Stimulated activated CD8-positive, alpha-beta memory T cell treated with anti-CD3 and anti-CD28 coated beads, Interleukin-7, amount 100 ng/mL, for 24 hours (primary cell): Measurements from ENCODE around the gene LTBP3.

ENCODE experiments used
- DNase-seq: peaks from one replicate; pipeline ENCODE4 v3.0.0-alpha.2; 2020; ENCODE audit warnings: low read depth

The LTBP3 gene

DNA sequence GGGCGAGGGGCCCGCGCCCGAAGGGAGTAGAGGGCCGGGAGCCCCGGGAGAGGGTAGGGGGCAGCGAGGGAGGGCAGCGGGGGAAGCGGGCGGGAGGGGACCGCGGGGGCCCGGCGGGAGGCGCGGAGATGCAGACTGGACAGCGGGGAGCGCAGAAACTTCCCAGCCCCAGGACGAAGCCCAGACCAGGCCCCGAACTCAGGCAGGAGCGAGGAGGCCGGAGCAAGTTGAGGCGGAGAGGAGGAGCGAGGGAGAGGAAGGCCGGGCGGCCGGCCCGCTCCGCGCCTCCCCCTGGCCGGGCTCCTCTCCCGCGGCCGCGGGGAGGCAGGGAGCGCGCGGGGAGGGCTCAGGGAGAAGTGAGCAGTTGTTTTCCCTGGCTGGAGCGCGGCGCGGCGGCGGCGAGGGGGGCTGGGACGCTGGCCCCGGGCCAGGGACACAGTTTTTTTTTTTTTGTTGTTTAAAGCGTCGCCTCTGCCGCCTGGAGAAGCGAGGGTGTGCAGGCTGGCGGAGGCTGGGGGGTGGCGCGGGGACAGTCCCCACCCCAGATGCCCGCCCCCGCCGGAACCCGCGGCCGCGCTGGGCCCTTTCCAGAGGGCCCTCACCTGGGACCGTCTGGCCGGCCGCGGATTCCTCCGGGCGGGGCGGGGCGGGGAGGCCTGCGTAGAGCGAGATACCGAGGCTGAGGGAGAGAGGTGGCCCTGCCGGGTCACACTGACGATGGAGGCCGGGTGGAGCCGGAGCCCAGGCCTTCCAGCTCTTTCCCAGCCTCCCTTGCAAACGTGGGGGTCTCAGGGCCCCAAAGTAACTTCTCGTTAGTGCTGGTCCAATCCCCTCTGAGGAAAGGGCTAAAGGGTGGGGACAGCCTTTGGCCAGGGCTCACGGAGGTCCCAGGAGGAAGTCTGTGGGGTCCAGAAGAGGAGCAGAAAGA lies at the start of gene LTBP3:
Gene LTBP3 (minus strand): TSS at position 358 of the 928 bp plus-strand sequence. CDS start 400 bp downstream, outside the sequence.
- no peak for DNase-seq

DNA sequence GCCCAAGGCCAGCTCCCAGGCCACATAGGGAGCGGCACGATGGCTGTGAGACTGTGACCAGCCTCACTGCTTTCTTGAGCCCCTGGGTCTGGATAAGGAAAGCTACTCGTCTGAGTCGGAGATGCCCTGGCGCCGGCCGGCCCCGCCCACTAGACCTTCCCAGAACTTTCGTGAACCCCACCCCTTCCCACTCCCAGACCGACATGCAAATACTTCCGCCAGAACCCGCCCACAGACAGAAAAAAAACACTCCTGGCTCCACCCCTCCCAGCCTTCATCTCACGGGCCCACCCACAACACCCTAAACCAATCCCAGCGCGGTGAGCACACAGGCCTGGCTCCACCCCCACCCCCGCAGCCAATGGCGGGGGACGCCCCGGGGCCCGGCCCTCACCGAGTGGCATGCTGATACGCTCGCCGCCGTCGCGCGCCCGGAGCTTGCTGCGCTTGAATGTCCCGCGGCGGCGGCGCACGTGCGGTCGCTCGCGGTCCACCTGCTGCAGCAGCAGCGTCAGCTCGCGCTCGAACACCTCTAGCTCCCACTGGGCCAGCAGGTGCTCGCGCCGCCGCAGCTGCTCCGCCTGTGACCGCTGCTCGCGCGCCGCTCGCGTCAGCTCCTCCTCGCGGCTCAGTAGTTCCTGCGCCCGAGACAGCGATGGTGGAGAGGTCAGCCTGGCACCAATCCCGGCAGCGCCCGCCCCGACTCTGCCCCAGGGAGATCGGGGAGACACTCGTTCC lies 48.9 kb upstream of the LTBP3 start:
- no peak for DNase-seq

DNA sequence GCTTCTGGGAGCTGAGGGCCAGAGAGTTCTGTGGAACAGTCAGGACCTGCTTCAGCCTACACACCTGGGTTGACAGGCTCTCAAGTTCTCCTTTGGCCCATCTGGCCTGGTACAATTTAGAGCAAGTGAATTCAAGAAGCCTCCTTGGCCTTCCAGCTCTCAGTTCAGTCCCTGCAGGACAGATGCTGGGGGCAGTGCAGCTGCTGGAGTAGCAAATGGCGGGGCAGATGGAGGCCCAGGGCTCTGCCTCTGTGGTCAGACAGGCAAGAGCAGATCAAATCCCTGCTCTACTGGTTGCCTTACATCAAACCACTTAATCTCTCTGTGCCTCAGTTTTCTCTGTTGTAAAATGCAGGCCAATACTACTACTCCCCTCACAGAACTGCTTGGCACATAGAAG lies 46.1 kb upstream of the LTBP3 start:
- DNase-seq: no peak

- DNase-seq: no peak
These were observed 41.7 kb upstream of the LTBP3 start for GRCh38 chr11:65599955-65600246.

DNA sequence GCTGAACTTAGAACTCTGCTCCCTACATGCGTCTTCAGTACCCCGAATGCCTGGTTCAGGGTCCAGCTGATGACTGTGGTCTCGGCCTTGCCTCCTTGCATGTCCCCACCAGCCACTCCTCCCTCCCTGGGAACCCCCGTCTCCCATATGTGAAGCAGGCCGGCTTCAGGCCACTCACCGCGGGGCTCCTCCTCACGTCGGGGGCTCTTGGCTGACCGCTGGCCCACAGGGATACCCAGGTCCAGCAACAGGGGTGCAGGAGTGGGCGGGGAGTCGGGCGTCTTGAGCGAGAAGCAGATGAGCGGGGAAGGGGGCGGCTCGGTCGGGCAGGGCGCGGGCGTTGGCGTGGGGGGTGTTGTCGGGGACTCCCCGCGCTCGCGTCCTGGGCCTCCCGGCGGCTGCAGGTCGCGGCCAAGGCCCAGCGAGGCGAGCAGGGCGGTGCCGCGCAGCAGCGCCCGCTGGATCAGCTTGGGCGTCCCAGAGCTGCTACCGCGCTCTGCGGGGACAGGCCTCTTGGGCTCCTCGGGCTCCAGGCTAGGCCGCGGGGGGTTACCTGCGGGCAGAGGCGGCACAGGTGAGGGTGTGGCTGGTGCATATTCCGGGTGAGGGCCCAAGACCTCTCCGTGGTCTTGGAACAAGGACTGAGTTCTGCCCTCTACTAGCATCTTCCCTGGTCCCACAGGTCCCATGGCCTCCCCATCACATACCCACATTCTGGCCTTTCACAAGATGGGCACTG lies 41.2 kb upstream of the LTBP3 start:
- no peak for DNase-seq

DNA sequence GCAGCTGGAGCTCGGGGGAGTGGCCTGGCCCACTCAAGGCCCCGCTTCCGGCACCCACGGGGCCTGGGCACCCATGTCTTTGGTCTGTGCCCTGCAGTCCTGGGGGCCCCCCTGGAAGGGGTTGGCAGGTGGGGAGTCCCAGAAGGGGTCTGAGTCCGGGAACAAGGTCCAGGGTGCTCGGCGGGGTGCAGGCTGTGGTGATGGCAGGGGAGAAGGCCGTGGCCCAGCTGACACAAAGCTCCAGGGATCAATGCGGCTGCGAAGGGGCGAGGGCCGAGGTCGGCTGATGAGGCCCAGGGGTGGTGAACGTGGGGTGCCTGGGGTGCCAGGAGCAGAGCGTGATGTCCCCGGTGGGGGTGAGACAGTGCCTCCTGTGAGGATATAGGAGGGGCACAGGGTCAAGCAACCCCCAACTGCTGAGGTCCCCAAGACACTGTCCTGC lies 40.1 kb upstream of the LTBP3 start:
- no peak for DNase-seq

DNA sequence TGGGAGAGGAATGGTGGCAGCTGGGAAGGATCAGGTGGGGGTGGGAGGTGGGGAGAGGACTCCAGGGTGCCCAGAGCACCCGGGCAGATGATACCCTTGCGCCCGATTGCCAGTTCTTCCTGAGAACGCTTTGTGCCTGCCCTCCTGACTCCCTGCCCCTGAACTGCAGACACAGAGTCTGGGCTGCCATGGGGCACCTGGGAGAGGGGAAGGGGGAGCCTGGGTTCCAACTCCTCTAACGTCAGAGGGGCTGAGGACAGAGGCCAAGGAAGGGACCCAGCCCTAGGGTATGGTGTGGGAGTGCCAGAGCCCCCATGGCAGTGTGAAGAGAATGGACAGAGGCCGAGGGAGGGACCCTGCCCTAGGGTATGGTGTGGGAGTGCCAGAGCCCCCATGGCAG lies 38.4 kb upstream of the LTBP3 start:
- DNase-seq: no peak

GRCh38 chr11:65595543-65596281 lies 37.6 kb upstream of the LTBP3 start, which contains the start of gene KCNK7:
Gene KCNK7, minus strand, starts transcription at chr11:65595800. Its CDS starts 28 bp downstream, at chr11:65595772.
- no peak for DNase-seq

- no peak for DNase-seq
These were observed 37.0 kb upstream of the LTBP3 start for GRCh38 chr11:65595131-65595530.

DNA sequence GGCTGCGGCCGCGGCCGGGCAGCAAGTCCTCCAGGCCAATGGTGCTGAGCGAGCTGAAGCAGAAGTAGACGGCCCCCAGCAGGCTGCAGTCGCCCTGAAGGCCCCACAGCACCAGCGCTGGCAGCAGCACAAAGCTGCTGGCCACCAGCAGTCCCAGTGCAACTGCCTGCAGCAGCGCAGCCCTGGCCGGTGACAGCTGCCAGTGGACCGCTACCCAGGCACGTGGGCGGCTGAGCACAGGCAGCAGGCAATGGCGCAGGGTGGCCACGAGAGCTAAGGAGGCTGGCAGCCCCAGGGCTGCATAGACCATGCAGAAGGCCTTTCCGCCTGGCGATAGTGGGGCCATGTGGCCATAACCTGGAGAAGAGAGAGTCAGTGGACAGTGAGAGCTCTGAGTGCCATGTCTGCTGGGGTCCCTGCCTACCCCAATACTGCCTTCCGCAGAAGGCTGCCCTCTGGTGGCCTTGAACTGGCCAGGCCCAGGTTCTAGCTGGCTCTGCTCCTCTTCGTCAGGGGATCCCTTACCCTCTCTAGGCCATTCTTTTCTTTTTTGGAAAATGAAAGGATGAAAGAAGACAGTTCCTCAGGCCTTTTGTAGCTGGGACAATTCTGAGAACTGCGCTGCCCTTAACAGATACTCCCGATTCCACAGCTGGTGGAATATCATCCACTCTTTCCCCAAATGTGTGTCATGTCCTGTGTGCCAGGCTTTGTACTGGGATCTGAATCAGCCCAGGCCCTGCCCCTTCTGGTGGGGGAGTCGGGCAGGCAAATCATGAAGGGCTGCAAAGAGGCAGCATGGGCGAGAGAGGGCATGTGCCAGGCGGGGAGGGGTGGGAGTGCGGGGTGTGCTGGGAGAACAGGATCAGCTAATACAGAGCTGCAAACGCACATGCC lies 35.6 kb upstream of the LTBP3 start:
- no peak for DNase-seq

GRCh38 chr11:65592858-65593517 lies 34.8 kb upstream of the LTBP3 start:
- DNase-seq: no peak

DNA sequence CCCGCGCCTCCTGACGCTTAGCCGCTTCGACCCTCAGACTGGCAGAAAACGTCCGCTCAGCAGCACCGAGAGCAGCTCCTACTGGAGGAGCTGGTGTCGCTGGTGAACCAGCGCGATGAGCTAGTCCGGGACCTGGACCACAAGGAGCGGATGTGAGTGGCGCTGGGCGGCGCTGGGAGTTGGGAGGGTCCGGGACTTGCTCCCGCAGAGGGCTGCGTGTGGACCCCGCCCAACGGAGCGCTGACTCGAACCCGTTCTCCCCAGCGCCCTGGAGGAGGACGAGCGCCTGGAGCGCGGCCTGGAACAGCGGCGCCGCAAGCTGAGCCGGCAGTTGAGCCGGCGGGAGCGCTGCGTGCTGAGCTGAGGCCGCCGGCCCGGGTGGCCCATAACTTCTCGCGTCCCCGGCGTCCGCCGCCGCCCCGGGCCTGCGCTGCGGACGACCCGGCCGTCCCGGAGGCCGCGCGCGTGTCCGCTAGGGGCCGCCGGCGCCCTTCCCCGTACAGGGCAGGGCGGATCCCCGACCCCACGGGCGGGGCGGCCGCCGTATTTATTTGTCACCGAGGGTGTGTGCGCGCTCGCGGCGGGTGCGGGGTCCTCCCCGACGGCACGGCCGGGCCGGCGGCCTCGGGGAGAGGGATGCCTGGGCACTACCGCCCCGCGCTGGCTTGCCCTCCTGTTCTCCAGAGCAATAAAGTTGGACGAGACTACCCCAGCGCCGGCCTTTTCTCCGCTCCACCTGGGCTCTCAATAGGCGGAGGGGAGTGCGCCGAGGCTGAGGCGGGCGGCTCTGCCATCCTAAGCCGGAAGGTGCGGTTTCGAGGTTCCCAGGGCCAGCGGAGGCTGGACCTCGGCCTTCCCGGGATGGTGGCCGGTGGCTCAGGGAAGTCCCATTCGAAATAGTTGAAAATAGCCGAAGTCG lies 34.0 kb upstream of the LTBP3 start:
- no peak for DNase-seq

DNA sequence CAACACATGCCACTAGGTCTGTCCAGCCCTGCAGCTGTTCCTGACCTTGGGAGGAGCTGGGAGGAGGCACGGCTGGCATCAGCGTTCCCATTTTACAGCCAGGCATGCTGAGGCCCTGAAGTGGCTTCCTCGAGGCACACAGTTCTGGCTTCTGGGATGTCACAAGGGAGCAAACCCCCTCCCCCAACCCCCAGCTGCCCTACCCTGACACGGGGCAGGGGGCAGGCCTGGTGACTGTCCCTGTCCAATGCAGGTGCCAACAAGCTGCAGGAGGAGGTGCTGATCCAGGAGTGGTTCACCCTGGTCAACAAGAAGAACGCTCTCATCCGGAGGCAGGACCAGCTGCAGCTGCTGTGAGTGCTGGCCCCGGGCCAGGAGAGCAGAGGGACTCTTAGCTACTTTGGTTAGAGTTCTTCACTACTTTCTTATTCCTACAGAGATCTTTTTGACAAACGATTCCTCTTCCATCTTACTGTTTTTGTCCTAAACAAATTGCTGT lies 32.1 kb upstream of the LTBP3 start:
- no peak for DNase-seq

DNA sequence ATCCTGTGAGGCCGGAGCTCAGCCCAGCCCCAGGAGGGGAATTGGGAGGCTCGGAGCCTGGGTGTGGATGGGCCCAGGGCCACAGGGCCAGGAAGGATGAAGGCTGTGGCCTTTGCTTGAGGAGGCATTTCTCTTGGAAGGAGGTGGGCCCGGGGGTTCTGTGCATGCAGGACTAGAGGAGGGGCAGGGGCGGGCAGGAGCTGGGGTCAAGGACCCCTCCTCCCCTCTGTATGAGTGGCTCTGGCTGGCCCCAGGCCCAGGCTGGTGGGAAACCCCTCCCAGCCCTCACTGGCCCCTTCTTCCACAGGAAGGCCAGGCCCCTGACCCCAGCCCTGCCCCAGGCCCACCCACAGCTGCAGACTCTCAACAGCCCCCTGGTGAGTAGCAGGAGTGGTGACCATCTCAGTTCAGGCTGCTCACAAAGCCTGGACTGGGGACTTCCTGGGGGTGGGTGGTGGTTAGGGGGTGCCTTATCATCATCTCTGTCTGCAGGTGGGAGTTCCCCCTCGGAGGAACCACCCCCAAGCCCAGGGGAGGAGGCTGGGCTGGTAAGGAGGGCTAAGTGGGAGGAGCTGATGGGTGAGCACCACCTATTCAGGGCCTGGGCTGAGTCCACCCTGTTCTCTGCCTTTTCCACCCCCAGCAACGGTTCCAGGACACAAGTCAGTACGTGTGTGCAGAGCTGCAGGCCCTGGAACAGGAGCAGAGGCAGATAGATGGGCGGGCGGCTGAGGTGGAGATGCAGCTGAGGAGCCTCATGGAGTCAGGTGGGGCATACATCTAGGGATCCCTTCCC lies 31.5 kb upstream of the LTBP3 start:
- no peak for DNase-seq

- DNase-seq: no peak
These were observed 30.3 kb upstream of the LTBP3 start for GRCh38 chr11:65588199-65589054.

GRCh38 chr11:65586676-65587075 lies 28.5 kb upstream of the LTBP3 start:
- DNase-seq: no peak

DNA sequence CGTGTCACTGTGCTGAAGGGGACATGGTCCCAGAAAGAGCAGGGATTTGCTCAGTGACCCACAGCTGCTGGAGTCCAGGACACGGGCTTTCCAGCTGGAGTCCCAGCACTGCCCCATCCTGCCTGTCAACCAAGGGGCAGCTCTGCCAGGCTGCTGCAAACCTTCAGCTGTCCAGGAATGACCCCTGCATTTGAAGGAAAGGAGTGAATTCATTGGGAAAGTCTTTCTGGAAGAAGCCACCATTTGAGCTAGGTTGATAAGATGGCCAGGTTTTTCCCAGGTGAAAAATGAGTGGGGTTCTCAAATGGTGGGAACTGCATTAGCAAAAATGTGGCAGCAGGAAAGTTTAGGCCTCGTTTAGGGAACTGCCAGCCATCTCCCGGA lies 28.1 kb upstream of the LTBP3 start:
- DNase-seq: no peak
